Measurements from ENCODE around the gene FABP1.

- TF ChIP-seq CTCF (IDR thresholded peaks at IDR 0.05), result no peak
- no peak for TF ChIP-seq POLR2A (IDR thresholded peaks at IDR 0.05)
Observed at GRCh38 chr2:88081924-88082608, 45.8 kb downstream of the FABP1 start.
